Hippocampal formation (tissue), 2 donors: ENCODE data around the gene EIF4E3.
A peak's percentile ranks its signal among the peaks of the same experiment; 100 is the strongest.

Source experiments
- DNase-seq, 2 donors: peaks; one replicate each; lab custom pipeline; 2025; lab: John Stamatoyannopoulos, UW

The EIF4E3 gene

DNA sequence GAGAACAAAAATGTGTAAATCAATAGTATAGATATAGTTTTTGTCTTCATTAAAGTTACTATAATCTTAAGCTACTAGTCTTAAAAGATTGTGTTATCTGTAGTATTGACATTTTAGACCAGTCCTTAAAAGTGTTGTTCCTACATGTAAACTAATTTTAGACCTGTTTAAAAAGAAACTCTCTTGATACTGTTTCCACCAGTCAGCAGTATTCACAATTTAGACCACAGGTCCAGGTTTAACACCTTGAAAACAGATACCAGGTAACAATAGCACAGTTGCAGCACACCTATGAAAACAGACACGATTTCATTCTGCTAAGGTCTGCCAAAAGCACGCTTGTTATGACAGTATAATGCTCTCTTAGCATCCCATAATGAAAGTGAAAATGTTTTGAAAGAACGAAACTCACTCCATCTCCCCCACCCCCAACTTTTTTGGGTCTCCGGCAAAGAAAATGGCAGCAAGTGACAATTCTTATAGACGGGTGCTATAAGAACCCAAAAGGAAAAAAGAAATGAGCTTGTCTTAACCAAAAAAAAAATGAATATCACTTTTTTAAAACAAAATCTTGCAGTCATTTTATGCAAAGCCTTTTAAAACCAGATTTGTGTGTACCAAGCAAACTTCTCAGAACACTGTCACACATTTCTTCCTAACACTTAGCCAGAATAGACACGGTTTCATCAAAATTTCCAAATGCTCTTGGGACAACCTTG lies 1.6 kb downstream of the EIF4E3 start:
- no peak for DNase-seq

DNA sequence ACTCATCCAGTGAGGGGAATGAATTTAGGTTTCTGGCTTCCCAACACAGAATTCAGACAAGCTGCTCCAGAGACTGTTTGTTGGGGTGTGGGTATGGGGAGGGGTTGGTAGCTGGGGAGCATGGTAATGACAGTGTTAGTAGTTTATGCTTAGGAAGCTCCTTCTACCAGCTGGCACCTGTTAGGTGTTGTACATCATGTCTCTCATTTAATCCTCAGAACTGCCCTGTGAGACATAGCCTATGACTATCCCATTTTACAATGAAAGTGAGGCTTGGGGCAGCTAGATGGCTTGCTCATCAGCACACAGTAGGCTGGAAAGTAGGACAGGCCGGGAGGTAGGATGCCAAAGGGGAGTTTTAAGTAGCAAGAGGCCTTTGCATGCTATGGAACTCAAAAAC lies 2.5 kb downstream of the EIF4E3 start:
- DNase-seq: no peak

- DNase-seq: no peak
These were observed 3.5 kb downstream of the EIF4E3 start for GRCh38 chr3:71721651-71722157.

- no peak for DNase-seq
These were observed 4.2 kb downstream of the EIF4E3 start for GRCh38 chr3:71721002-71721401.

- no peak for DNase-seq
These were observed 7.1 kb downstream of the EIF4E3 start for GRCh38 chr3:71718072-71718471.

DNA sequence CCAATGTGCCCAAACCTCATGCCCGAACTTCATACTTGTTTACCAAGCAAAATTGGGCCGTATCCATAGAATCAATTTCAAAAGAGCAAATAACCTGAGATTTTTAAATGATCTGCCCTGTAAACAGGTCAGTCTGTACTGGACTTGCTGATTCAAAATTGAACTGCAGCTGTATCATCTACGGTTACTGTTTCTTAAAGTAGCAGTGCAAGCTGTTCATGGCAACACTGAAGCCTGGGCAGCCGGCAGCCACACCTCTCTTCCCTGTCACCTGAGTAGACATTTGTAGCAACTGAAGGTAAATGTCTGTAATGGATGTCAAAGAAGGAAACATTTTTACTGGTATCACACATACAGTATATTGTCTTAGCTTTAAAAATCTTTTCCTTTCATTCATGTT lies 10.6 kb downstream of the EIF4E3 start:
- DNase-seq: no peak

DNA sequence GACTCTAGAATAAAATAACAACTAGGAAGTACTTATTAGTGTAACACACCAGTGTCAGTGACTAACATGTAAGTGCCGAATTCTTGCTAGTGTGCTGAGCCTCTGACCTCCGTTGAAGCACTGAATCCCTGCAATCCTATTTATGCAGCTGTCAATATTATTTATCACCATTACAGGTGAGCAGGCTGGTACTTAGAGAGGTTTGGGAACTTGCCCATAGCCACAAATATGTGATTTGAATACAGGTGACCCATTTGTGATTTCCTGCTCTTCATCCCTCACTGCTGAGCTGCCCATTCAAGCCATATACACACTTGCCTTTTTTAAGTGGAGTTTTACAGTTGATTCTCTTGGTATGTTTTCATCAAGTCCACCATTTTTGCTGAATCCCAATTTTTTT lies 12.2 kb downstream of the EIF4E3 start:
- no peak for DNase-seq

- DNase-seq: peak in 1 of 2 donors; percentile 53
These were observed 14.2 kb downstream of the EIF4E3 start for GRCh38 chr3:71710906-71711494.

GRCh38 chr3:71709908-71710511 lies 15.2 kb downstream of the EIF4E3 start:
- no peak for DNase-seq

GRCh38 chr3:71708476-71709105 lies 16.6 kb downstream of the EIF4E3 start:
- peak; percentile 36 to 47 for DNase-seq

- DNase-seq: no peak
These were observed 17.6 kb downstream of the EIF4E3 start for GRCh38 chr3:71707595-71707994.

DNA sequence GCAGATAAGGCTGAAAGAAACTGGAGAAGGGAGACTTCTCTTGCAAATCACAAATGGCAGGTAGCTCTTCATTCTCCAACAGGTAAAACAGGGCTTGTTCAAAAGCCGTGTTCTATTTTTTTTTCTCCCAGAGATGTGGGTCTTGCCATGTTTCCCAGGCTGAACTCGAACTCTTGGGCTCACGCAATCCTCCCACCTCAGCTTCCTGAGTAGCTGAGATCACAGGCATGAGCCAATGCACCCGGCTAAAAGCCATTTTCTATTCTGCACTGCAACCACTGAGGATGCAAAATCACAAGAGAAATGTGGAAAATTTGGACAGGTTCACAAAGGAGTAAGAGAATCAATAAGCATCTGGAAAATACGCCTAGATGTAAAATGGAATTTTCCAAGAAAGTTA lies 19.5 kb downstream of the EIF4E3 start:
- DNase-seq: no peak

DNA sequence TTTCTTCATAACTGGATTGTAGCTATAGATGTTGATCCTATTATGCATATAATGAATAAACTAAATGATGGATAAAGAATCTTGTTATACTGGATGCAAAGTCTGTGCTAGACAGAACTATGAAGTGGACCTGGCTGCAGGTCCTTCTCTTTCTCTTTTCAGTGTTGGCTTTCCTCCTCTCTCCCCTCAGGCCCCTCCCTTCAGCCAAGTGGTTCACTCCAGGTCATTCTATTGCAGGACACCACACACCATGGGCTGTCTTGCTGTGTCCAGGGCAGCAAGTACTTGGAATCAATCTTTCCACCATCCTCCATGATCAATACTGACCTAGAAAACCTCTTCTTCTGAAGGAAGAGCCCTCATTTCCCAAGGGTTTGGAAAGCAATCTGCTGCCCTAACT lies 20.3 kb downstream of the EIF4E3 start:
- no peak for DNase-seq

GRCh38 chr3:71703797-71704196 lies 21.4 kb downstream of the EIF4E3 start:
- DNase-seq: no peak

DNA sequence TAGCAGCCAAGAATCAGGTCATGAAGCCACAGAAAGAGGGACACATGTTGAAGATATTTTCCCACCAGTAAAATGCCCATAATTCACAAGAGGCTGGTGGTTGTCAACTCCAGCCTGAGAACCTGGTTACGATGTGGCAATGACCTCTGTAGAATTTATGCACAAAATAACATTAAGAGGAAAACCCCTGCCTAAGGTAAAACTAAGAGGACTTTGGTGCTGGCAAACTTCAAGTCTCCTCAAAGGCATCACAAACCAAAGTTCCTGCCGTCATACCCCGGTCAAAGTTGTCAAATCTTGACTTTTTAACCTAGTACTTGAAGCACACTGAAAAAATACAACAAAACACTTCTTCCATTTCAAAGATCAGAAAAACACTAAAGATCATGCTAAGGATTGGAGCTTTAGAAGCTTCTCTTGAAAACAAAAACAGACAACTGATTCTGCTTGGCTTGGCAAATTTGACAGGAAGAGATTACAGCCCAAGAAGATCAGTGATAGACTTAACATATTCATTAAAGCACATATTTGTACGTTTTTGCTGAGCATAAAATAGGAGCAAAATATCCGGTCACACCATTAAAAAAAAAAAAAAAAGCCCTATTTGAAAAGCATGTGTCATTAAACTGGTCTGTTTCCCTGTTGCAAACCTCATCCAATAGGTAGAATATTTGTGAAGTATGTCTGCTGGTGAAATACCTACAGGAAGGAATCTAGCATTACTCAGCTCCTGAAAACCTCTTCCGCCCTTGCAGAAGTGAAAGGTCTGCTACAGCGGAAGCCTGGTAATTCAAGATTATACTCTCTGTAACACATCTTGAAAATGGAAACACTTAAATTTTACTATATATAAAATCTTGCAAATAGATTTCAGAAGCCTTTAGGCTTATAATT lies 22.8 kb downstream of the EIF4E3 start:
- no peak for DNase-seq

- no peak for DNase-seq
These were observed 23.9 kb downstream of the EIF4E3 start for GRCh38 chr3:71701251-71701762.

- DNase-seq: peak in 1 of 2 donors; percentile 74
These were observed 30.2 kb downstream of the EIF4E3 start for GRCh38 chr3:71695000-71695482.

GRCh38 chr3:71694358-71694999 lies 30.7 kb downstream of the EIF4E3 start:
- no peak for DNase-seq

GRCh38 chr3:71693641-71694040 lies 31.6 kb downstream of the EIF4E3 start:
- DNase-seq: no peak

GRCh38 chr3:71692139-71692538 lies 33.1 kb downstream of the EIF4E3 start:
- DNase-seq: no peak

DNA sequence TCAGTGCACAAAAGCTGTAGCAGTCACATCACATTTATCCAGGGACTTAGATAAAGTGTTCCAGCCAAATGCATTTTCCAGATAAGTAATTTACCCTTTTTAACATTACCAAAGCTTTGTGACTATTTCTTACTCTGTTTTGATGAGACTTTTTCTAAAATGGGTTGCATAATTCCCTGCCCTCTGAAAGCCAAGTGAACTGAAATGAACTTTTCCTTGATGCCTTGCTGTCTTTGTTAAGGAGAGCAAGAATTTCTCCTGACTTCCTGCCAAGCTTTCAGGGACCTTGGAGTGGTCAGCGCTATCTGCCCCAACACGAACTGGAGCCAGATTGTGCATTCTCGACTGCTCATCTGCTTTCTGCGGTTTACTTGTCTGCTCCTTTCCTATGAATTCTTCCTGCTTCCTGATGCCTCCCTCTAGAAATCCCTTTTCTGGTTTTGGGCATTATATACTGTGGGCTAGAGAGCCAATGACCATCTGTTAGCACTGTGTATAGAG lies 34.8 kb downstream of the EIF4E3 start:
- no peak for DNase-seq
